ENCODE measurements around the gene EDDM13.
"Not testable (repeated sequence)": the region's sequence is repeated elsewhere in the genome, so short reads cannot be mapped to it uniquely, and the experiment has no call there.

The EDDM13 gene

GRCh38 chr19:56321254-56321988, 48.9 kb downstream of the EDDM13 start:
- DNase-seq (ENCODE audit: low spot score): no peak

- no peak for DNase-seq (ENCODE audit: low spot score)
Observed at GRCh38 chr19:56321989-56322440, 49.5 kb downstream of the EDDM13 start.

- DNase-seq (ENCODE audit: low spot score): no peak
Observed at GRCh38 chr19:56324436-56324835, 51.9 kb downstream of the EDDM13 start.

GRCh38 chr19:56332695-56333094, 60.1 kb downstream of the EDDM13 start:
- no peak for DNase-seq (ENCODE audit: low spot score)

GRCh38 chr19:56333506-56333905, 61.0 kb downstream of the EDDM13 start:
- DNase-seq (ENCODE audit: low spot score): peak; percentile 72

- not testable (repeated sequence) for DNase-seq (ENCODE audit: low spot score)
Observed at GRCh38 chr19:56335371-56335770, 62.8 kb downstream of the EDDM13 start.

GRCh38 chr19:56337077-56337476, 64.5 kb downstream of the EDDM13 start:
- DNase-seq (ENCODE audit: low spot score): not testable (repeated sequence)

GRCh38 chr19:56339031-56339430, 66.5 kb downstream of the EDDM13 start:
- DNase-seq (ENCODE audit: low spot score): not testable (repeated sequence)

GRCh38 chr19:56341948-56342347, 69.4 kb downstream of the EDDM13 start:
- no peak for DNase-seq (ENCODE audit: low spot score)

- DNase-seq (ENCODE audit: low spot score): no peak
Observed at GRCh38 chr19:56347163-56347778, 74.7 kb downstream of the EDDM13 start.

- DNase-seq (ENCODE audit: low spot score): no peak
Observed at GRCh38 chr19:56348289-56348877, 75.8 kb downstream of the EDDM13 start.

- peak; percentile 31 for DNase-seq (ENCODE audit: low spot score)
Observed at GRCh38 chr19:56350416-56351045, 78.0 kb downstream of the EDDM13 start.

GRCh38 chr19:56351208-56351607, 78.7 kb downstream of the EDDM13 start:
- DNase-seq (ENCODE audit: low spot score): no peak

- no peak for DNase-seq (ENCODE audit: low spot score)
Observed at GRCh38 chr19:56355517-56355916, 83.0 kb downstream of the EDDM13 start.

GRCh38 chr19:56356944-56357343, 84.4 kb downstream of the EDDM13 start:
- no peak for DNase-seq (ENCODE audit: low spot score)
